GM12878 (cell line): ENCODE measurements around the gene PRLH. TPM values are rescaled to one million over a fixed set of nuclear protein-coding genes. Genes with fewer than 3 reads are reported as not detected.

Source experiments
- E2F8 ChIP-seq: fragments of 450-650 bp; IDR thresholded peaks from 2 replicates; pipeline ENCODE4 v1.6.1; 2018; ENCODE audit warnings: mild to moderate bottlenecking, low read depth, moderate library complexity; ENCODE audit not compliant: partially characterized antibody
- EGR1 ChIP-seq, 2 experiments: IDR thresholded peaks; 1 replicate in 1 of 2; 2 replicates in 1 of 2; pipeline ENCODE4 v1.6.1; 2011 to 2012; ENCODE audit warnings: low read depth in 2 of 2, low read length in 2 of 2, borderline replicate concordance in 1 of 2, mild to moderate bottlenecking in 1 of 2, moderate library complexity in 1 of 2
- ELK1 ChIP-seq: IDR thresholded peaks from 2 replicates; pipeline ENCODE4 v1.6.1; 2012; ENCODE audit warnings: low read depth, low read length, improper control_type of control experiment
- GABPA ChIP-seq: IDR thresholded peaks from 2 replicates; pipeline ENCODE4 v1.6.1; 2014; ENCODE audit warnings: antibody characterized with exemption, low read depth, mild to moderate bottlenecking, inconsistent platforms
- HCFC1 ChIP-seq: fragments of 150-350 bp; IDR thresholded peaks from 2 replicates; pipeline ENCODE4 v1.6.1; 2014; ENCODE audit warnings: low read length
- RCOR1 ChIP-seq: conservative IDR thresholded peaks from 2 replicates; pipeline ENCODE4 v1.6.1; 2012; ENCODE audit warnings: low read depth, low read length, improper control_type of control experiment
- polyA plus RNA-seq, 11 experiments: library from polyadenylated mRNA; depleted of rRNA in 4 of 11; unstranded in 6 of 11; stranded (reverse) in 5 of 11; fragments of >200 nt; fragmentation: Nextera tagmentation in 4 of 11; fragmentation: Illumina TruSeq in 1 of 11; extraction: Ambion mirVana in 4 of 11; extraction: Trizol in 1 of 11; gene quantifications; 1 replicate in 1 of 11; 2 replicates in 10 of 11; pipeline versions ENCODE4 v1.2.1 to v1.2.3, GENCODE V29; 2011 to 2016; ENCODE audit warnings: inconsistent platforms in 2 of 11, missing spikeins in 2 of 11, low read depth in 1 of 11
- total RNA-seq, 4 experiments: library from RNA; depleted of rRNA in 3 of 4; stranded (reverse); fragments of >200 nt in 3 of 4; fragmentation: Illumina TruSeq in 1 of 4; extraction: Trizol in 1 of 4; gene quantifications; 2 replicates each; pipeline versions ENCODE4 v1.2.1 to v1.2.3, GENCODE V29; 2013 to 2021
- TF ChIP-seq, protein P1 (sequence below): IDR thresholded peaks from 2 replicates; pipeline ENCODE4 v1.6.1; 2012; ENCODE audit warnings: low read depth, low read length, improper control_type of control experiment

PRLH gene
- total and polyA plus RNA-seq, 10 of the 15 experiments (the other 5 are each of a cell fraction or from before 2014, with no cell fraction given) = not detected

GRCh38 chr2:237593596-237594320 lies 27.4 kb downstream of the PRLH start (continued):
- TF ChIP-seq E2F8 (no peak), RCOR1 (no peak), ELK1 (no peak), EGR1 (IDR thresholded peaks at IDR 0.05; ENCODE audit: borderline replicate concordance in 1 of 2, low read depth in 2 of 2, low read length in 2 of 2) (no peak), GABPA (no peak), HCFC1 (no peak)
- TF ChIP-seq, protein P1, sequence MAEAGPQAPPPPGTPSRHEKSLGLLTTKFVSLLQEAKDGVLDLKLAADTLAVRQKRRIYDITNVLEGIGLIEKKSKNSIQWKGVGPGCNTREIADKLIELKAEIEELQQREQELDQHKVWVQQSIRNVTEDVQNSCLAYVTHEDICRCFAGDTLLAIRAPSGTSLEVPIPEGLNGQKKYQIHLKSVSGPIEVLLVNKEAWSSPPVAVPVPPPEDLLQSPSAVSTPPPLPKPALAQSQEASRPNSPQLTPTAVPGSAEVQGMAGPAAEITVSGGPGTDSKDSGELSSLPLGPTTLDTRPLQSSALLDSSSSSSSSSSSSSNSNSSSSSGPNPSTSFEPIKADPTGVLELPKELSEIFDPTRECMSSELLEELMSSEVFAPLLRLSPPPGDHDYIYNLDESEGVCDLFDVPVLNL = no peak
